HG03432 (cell line): ENCODE measurements around the gene DDAH2.

ENCODE experiments used
- ATAC-seq: cut with Tn5 transposase; IDR thresholded peaks from one replicate; pipeline ENCODE4 v1.9.1; 2021; ENCODE audit warnings: mild to moderate bottlenecking, moderate library complexity; ENCODE audit not compliant: unreplicated experiment

Gene DDAH2

DNA sequence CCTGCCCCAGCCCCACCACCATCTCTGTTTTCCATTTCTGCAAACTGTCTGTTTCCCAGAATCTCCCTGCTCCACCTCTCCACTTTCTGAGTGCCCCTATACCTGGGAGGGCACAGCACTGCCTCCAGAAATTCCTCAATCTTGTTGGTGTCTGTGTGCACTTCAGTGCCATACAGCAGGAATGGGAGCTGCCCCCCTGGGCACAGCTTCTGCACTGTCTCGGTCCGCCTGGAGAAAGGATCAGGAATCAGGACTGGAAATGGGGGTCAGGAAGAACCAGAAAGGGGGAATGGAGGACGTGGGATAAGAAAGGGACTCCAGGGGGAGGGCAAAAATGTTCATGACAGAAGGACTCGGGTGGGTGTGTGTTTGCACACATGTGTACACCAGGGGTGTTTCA is 4.6 kb upstream of the DDAH2 start:
- ATAC-seq: no peak

DNA sequence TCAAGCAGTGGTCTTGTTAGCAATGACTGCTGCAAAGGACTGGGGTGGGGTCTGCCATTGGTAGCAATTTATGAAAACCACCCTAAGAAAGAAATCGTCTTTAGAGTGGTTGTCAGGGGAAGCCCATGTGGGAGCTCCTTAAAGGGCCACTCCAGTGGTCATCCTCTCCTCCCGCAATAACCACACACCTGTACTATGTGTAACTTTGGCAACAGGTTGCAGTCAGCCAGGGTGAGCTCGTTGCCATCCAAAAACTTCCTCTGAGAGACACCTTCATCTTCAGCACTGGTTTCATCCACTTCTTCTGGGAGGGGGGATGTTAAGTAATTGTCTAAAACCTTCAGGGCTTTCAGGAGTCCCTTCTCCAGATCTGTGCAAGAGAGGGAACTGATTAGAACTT is 2.9 kb upstream of the DDAH2 start:
- ATAC-seq: no peak

DNA sequence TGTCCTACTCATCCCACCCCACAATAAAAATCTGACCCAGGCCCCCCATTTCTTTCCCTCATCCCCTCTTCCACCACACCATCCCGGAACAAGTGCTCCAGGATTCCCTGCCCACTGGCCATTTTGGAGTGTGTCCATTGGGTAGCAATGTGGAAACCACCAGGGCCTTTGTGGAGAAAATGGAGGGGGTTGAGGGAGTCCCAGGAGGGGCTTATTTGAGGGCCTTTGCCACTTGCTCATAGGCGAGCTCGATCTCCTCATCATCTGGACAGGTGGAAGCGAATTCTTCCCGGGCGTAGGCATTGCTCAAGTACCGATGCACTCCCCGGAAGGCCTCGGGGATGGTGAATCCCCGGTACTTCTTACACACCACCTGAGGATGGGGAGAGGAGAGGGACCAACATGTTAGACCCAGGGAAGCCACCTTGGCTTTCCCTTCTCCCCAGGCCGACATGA is 1.6 kb upstream of the DDAH2 start:
- no peak for ATAC-seq

DNA sequence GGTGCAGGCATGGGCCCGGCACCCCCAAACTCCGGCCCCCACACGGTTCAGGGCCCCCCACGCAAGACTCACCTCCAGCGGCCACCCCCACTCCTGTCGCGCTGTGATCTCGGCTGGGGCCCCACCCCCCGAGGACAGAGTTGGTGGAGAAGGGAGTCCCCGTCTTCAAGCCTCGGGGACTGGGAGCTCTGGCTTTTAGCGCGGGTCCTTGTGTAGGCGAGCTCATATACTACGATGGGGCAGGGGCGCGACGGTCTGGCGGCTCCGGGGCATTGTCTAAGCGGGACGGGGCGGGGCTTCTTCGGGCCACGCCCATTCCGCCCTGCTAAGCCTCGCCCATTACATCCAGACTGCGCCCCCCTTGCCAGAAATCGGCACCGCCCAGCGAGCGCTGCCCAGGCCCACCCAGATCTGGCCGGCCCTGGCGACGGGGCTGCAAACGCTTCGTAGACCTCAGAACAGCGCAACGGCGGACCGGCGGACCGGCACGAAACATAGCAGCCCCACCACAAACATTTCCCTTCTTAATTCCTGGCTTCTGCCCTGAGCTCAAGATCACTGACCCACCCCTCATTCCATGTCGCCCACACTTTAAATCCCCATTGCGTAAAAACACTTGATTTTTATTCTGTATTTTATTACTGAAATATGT is 1.0 kb upstream of the DDAH2 start:
- peak; percentile 38 for ATAC-seq

DNA sequence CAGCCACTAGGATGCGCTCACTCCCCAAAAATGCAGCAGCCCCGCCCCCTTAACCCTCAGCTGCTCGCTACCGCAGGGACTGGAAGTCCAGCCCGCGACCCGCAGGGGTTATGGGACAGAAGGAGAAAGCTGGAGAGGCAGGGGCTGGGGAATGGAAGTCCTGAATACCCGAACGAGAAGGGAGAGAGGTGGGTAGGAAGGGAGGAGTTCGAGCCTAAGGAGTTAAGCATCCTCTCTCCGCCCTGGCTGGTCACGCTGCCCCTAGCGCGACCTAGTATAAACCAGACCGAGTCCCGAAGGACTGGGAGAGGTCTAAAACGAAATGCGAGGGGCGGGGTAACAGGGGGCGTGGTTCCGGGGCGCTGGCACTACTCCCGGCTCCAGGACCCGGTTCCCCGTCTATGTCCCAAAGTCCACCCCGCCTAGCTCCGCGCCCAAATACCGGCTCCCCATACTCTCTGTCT is 448 bp upstream of the DDAH2 start:
- ATAC-seq: peak; percentile 49

DNA sequence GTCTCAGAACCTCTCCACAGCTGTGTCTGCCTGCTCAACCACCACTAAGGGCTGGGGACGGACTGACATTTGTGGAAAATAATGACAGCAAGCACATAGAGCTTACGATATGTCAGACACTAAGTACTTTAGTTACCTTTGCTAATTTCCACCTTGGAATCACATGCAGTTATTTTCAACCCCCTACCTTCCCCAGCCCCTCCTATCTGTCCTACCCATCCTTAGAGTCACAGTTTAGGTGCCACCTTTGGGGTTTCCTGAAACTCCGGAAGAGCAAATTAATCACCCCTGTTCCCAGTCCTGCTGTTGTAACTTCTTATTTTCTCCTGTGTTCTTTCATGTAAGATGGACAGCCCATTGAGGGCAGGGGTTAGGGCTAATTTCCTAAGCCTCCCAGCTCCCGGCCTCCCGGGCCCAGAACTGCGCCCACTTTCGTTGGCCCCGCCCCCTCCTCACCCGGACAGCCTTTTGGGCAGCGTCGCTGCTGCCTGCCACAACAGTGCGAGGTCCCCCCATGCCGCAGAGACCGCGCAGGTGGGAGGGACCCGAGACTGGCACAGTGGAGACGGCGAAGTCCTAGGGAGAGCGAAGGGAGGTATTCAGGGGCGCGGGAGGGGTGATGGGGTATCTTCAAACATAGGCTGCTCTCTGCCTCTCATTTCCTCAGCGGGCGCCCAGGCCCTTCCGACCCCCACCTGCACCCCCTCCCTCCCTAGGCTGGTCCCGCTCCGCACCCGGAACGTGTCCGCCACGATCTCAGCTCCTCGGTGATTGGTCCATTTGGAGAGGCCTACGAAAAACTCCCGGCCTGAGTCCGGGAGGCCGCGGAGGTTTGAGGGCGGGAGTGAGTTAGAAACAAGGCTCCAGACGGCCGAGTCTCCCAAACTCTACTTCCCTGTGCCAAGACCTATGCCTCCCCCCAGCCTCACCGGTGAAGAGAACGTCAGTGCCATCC is 1.1 kb downstream of the DDAH2 start:
- no peak for ATAC-seq

DNA sequence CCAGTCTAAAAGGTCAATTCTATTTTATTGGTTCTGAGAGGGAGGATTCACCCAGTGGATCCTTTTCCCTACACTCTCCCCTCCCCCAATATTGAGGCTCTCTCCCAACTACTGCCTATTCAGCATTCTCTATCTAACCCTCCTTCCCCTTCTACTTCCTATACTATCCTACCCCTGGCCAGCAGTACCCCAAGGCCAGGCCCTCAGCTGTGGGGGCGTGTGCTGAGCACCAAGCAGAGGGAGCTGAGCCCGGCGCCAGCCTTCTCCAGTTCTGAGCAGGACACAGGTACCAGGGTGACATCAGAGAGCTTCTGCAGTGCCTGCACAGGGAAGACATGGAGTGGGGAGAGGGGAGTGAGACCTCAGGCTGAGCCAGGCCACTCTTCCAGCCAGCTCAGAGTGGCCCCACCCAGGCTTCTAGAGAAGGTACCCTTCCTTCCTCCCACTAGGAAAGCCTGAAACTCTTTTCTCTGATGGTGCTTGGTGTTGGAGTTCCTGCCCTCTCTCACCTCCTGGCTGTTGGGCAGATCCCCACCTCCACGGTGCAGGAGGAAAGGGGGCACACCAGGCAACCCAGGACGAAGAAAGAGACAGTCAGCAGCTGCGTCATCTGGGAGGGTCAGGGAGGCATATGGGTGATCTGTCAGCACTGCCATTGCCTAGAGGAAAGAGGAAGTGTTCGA is 1.9 kb downstream of the DDAH2 start:
- ATAC-seq: peak; percentile 47

DNA sequence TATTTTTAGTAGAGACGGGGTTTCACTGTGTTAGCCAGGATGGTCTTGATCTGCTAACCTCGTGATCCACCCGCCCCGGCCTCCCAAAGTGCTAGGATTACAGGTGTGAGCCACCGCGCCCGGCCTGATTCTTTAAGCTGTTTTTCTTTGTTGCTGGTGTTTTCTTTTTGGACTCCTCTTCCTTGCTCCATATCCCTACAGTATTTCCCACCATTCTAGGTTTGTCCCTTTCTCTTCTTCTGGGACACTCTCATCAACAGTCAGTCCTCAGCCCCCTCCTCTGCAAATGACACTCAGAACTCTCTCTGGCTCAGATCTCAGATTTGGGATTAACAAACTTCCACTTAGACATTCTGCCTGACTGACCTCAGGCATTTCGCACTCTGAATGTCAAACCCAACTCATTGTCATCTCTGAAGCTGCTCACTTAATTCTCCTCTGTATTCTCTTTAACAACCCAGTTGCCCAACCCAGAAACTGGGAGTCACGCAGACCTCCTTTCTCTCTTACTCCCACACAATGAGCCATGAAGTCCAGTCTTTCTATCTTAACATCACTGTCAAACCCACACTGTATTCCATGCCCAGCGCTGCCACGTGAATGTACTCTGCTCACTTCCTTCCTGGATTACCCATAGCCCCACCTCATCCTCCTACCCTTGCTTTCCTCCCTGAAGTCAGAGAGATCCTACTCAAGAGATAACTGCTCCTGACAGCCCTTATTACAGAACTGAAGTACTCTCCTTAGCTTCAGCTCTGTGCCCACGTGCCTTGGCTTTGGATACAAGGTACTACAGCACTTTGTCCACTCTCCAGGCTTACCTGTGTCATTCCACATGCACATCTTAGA is 3.4 kb downstream of the DDAH2 start:
- ATAC-seq: no peak

DNA sequence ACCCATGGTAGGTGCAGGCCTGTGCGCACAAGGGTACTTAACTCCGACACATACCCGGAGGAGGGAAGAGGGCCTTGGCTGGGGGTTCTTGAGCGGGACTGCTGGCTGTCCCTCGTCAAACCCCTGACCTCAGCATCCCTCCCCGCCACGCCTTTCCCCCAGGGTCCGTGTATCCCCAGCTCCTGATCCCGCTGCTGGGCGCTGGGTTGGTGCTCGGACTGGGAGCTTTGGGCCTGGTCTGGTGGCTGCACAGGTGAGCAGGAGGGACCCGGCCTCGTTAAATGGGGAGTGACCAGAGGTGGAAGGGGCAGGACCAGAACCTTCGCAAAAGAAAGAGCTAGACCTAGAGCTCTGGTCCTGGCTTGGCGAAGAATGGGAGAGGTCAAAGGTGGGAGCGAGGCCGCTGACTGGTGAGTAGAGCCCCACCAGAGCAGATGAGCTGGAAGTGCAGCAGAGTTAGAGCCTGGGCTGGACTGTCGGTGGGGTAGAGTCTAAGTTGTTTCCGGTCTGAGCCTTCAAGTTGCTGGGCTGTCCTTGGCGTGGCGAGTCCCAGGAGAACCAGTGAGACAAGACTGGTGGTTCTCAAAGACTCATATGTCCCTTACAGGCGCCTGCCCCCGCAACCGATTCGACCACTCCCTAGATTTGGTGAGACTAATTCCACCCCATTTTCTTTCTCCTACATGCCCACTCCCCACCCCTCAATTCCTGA is 5.0 kb downstream of the DDAH2 start:
- ATAC-seq: no peak

DNA sequence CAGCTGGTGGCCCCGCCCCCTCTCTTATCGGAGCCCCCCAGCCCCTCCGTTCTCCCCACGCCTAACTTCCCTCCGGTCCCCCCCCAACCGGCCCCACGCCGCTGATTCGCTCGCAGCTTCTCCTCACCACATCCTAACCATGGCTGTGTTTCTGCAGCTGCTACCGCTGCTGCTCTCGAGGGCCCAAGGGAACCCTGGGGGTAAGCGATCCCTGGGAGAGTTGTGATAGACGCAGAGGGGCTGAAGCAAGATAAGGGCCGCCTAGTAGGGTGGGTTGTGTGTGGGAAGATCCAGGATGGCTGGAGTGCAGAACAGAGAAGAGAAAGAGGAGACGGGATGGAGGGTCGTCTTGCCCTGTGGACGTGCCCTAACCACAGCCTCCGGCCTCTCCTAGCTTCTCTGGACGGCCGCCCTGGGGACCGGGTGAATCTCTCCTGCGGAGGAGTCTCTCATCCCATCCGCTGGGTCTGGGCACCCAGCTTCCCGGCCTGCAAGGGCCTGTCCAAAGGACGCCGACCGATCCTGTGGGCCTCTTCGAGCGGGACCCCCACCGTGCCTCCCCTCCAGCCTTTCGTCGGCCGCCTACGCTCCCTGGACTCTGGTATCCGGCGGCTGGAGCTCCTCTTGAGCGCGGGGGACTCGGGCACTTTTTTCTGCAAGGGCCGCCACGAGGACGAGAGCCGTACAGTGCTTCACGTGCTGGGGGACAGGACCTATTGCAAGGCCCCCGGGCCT is 5.7 kb downstream of the DDAH2 start, which contains the start of gene MPIG6B:
MPIG6B (plus strand) TSS at position 129 of the 735 bp plus-strand sequence; CDS start at position 140, 11 bp downstream.
- ATAC-seq: no peak

DNA sequence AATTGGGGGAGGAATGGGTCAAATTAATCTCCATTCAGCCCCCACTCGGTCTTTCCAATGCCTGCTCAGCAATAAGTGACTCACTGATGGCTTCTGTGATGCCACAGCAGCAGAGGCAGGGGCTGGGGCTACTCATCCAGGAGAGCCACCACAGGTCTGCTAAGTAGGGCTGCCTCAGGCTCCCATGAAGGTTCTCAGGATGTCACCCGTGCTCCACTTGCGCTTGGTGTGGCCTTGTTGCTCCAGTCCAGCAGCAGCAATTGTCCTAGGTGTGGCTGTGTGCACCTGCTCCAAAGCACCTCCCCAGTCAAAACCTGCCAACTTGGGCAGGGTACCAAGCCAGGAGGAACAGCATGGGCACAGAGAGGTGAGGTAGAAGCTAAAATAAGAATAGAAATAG is 6.9 kb downstream of the DDAH2 start:
- ATAC-seq: no peak

DNA sequence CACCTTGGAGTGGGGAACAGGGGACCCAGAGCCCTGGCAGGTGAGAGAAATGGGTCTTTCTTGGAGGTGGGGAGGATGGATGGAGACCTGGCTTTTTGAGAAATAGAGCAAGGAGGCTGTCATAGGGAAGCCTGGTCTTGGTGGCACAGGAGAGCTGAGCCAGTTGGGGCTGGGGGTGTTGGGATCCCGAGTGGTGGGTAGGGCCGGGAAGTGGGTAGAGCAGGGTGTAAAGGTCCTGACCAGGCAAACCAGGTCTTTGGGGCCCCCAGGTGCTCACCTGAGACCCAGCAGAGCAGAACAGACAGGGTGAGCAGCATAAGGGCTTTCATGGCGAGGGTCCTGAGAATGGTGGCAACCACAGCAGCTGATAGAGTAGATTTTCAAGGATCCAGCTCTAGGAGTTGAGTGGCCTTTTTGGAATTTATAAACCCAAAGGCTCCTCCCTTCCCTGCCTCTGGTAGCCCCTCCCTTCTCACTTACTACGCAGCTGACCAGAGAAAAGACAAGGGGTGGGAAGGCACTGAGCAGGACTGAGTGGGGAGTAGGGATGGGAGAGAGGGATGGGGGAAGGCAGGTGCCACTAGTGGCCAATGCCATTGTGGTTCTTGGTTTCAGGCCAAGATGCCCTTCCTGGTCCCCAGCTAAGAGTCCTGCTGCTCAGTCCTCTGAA is 7.6 kb downstream of the DDAH2 start, which contains the start of gene LY6G6C:
LY6G6C (minus strand) TSS at position 396 of the 670 bp plus-strand sequence; CDS start at position 329, 67 bp downstream.
- no peak for ATAC-seq

DNA sequence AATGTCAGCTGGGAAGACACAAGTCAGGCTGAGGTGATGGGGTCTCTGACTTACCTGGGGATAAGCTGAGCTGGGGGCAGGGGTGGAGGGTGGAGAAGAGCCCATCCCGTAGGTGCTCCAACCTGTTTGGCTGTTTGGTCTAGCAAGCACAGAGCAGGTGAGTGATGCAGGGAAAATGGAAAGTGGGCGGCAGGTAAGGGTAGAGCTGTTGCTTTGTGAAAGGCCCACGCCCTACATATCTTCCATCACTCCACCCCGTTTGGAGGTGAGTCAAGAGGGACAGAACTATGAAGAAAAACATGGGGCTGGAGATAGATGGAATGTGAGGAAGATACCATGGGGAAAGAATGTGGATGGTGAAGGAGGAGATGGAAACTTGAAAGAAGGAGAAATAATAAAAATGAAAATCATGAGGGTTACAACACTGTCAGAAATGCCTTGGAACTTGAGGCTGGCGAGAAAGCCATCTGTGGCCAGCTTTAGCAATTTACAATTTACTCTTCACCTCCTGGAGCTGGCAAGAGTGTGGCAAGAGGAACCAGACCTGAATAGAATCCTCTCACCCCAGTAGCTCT is 8.8 kb downstream of the DDAH2 start:
- ATAC-seq: no peak

DNA sequence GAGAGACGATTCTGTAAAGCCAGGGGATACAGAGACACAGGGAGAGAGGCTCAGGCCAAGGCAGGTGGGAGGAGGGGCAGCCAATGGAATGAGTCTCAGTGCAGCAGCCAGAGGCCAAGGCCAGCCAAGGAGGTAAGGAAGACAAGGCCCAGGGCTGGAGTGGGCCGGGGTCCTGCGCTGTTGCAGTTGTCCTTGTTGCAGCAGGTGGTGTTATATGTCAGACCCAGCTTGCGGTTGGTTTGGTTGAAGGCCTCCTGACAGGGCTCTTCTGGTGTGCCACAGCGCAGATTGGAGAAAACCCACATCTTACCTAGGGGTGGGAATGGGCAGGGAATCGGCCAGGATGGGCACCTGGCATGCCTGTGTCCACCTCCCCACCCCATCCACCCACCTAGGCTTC is 10.1 kb downstream of the DDAH2 start:
- ATAC-seq: no peak

DNA sequence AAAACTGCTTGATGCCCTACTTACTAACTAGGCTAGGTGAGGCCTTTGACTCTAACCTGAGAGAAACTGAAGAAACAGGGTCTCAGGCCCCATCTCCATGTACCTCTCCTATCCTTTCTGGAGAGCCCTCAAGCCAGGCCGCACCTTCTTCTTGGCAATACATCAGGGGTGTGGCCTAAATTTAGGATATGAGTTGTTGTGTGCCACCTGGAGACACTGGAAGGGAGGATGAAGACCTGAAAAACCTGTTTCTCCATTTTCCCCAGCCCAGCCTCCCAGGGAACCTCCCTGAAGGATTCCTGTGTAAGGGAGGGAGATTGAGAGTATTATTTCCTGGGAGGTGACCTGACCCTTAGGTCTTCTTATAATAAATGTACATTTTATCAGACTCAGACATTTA is 10.8 kb downstream of the DDAH2 start:
- no peak for ATAC-seq

DNA sequence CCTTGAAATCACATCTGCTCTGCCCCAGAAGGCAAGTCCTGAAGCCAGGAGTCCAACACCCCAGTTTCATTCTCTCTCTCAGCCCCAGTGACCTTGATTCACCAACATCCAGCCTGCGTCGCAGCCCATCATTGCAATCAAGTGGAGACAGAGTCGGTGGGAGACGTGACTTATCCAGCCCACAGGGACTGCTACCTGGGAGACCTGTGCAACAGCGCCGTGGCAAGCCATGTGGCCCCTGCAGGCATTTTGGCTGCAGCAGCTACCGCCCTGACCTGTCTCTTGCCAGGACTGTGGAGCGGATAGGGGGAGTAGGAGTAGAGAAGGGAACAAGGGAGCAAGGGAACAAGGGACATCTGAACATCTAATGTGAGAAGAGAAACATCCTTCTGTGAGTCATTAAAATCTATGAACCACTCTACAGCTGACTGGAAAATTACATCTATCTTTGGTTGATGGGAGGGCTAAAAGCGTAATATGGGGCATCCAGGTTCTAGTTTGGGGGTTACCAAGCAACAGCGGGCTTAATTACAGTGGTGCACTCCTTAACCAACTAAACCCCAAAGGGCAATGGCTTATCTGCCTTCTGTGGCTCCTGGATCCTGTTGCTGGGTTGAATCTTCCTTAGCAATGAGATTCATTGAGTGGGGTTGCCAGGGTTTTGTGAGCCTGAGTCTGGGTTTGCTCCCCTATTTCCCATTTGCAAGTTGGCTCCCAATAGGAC is 11.4 kb downstream of the DDAH2 start:
- no peak for ATAC-seq
